Measurements from ENCODE around the gene CCL1. TPM values are rescaled to one million over a fixed set of nuclear protein-coding genes. Genes with fewer than 3 reads are reported as not detected.

CCL1 gene
- total and polyA plus RNA-seq, 2 experiments from 2014 or later = not detected

DNA sequence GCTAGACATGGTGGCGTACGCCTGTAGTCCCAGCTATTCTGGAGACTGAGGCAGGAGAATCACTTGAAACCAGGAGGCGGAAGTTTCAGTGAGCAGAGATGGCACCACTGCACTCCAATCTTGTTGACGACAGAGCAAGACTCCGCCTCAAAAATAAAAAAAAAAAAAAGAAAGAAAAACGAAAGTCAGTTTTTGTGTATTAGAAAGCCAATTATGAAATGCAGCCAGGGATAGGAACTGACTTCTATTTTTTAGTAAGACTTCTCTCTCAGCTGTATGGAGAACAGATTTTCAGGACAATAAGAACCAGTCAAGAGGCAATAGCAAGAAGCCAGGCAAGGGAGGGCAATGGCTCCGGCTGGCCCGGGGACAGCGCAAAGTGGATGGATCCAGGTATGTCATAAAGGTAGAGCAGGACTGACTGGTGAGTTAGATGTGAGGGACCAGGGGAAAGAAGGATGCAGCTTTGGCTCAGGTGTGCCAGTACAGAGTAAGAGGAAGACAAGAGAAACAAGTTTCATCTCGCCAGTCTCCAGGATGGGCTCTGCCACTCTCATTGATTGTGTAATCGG lies 12.5 kb upstream of the CCL1 start:
- Mint-ChIP-seq H3K4me3 (no peak overlapping the region), H3K36me3 (ENCODE audit: low read depth) (no peaks in the 10 kb centered on the region), H3K27ac (no peak overlapping the region), H3K27me3 (ENCODE audit: insufficient read depth, low read depth, poor library complexity) (no peaks in the 10 kb centered on the region), H3K4me1 (peaks cover 5% of the 10 kb centered on the region; the same call in 2 of the 3 replicates), H3K9me3 (no peaks in the 10 kb centered on the region)
- Histone ChIP-seq H3K36me3 (ENCODE audit: insufficient read depth) (no peaks in the 10 kb centered on the region), H3K4me2 (no peak overlapping the region), H3K9me2 (ENCODE audit: insufficient read depth) (0 out of 2 replicates have a peak, but pooled peaks cover 5% of the 10 kb centered on the region), H2AFZ (no peak overlapping the region), H3K4me1 (ENCODE audit: insufficient read depth) (peaks cover 3% of the 10 kb centered on the region; the same call in 1 of the 2 replicates), H3K4me3 (no peak overlapping the region), H3K79me2 (replicated peaks; ENCODE audit: insufficient read depth) (no peaks in the 10 kb centered on the region), H3F3A (replicated peaks; ENCODE audit: low read depth) (no peaks in the 10 kb centered on the region), H3K27me3 (ENCODE audit: insufficient read depth) (no peaks in the 10 kb centered on the region), H4K20me1 (replicated peaks; ENCODE audit: insufficient read depth) (no peaks in the 10 kb centered on the region), H3K27ac (ENCODE audit: low read depth) (no peak overlapping the region)
- no peak for ATAC-seq
- TF ChIP-seq ZNF114 (CRISPR knock-in tag; IDR thresholded peaks at IDR 0.05) (no peak), NANOG (IDR thresholded peaks at IDR 0.05; ENCODE audit: borderline replicate concordance) (no peak), EZH2phosphoT487 (IDR thresholded peaks at IDR 0.05; ENCODE audit: unreplicated experiment) (no peak), EZH2 (IDR thresholded peaks at IDR 0.05; ENCODE audit: low read depth, unreplicated experiment) (no peak), STAT1 (IDR thresholded peaks at IDR 0.05; ENCODE audit: unreplicated experiment) (no peak), JUNB (IDR thresholded peaks at IDR 0.05; ENCODE audit: unreplicated experiment) (no peak), ZNF331 (CRISPR knock-in tag; IDR thresholded peaks at IDR 0.05; ENCODE audit: low read depth) (no peak), POLR2AphosphoS5 (IDR thresholded peaks at IDR 0.05; ENCODE audit: low read depth) (no peak), CREB1 (CRISPR knock-in tag; IDR thresholded peaks at IDR 0.05; ENCODE audit: low read depth) (no peak)
- TF ChIP-seq, protein P1, sequence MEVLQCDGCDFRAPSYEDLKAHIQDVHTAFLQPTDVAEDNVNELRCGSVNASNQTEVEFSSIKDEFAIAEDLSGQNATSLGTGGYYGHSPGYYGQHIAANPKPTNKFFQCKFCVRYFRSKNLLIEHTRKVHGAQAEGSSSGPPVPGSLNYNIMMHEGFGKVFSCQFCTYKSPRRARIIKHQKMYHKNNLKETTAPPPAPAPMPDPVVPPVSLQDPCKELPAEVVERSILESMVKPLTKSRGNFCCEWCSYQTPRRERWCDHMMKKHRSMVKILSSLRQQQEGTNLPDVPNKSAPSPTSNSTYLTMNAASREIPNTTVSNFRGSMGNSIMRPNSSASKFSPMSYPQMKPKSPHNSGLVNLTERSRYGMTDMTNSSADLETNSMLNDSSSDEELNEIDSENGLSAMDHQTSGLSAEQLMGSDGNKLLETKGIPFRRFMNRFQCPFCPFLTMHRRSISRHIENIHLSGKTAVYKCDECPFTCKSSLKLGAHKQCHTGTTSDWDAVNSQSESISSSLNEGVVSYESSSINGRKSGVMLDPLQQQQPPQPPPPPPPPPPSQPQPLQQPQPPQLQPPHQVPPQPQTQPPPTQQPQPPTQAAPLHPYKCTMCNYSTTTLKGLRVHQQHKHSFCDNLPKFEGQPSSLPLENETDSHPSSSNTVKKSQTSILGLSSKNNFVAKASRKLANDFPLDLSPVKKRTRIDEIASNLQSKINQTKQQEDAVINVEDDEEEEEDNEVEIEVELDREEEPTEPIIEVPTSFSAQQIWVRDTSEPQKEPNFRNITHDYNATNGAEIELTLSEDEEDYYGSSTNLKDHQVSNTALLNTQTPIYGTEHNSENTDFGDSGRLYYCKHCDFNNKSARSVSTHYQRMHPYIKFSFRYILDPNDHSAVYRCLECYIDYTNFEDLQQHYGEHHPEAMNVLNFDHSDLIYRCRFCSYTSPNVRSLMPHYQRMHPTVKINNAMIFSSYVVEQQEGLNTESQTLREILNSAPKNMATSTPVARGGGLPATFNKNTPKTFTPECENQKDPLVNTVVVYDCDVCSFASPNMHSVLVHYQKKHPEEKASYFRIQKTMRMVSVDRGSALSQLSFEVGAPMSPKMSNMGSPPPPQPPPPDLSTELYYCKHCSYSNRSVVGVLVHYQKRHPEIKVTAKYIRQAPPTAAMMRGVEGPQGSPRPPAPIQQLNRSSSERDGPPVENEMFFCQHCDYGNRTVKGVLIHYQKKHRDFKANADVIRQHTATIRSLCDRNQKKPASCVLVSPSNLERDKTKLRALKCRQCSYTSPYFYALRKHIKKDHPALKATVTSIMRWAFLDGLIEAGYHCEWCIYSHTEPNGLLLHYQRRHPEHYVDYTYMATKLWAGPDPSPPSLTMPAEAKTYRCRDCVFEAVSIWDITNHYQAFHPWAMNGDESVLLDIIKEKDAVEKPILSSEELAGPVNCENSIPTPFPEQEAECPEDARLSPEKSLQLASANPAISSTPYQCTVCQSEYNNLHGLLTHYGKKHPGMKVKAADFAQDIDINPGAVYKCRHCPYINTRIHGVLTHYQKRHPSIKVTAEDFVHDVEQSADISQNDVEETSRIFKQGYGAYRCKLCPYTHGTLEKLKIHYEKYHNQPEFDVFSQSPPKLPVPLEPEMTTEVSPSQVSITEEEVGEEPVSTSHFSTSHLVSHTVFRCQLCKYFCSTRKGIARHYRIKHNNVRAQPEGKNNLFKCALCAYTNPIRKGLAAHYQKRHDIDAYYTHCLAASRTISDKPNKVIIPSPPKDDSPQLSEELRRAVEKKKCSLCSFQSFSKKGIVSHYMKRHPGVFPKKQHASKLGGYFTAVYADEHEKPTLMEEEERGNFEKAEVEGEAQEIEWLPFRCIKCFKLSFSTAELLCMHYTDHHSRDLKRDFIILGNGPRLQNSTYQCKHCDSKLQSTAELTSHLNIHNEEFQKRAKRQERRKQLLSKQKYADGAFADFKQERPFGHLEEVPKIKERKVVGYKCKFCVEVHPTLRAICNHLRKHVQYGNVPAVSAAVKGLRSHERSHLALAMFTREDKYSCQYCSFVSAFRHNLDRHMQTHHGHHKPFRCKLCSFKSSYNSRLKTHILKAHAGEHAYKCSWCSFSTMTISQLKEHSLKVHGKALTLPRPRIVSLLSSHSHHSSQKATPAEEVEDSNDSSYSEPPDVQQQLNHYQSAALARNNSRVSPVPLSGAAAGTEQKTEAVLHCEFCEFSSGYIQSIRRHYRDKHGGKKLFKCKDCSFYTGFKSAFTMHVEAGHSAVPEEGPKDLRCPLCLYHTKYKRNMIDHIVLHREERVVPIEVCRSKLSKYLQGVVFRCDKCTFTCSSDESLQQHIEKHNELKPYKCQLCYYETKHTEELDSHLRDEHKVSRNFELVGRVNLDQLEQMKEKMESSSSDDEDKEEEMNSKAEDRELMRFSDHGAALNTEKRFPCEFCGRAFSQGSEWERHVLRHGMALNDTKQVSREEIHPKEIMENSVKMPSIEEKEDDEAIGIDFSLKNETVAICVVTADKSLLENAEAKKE (CRISPR knock-in tag; IDR thresholded peaks at IDR 0.05) = no peak
- TF ChIP-seq, protein P2, sequence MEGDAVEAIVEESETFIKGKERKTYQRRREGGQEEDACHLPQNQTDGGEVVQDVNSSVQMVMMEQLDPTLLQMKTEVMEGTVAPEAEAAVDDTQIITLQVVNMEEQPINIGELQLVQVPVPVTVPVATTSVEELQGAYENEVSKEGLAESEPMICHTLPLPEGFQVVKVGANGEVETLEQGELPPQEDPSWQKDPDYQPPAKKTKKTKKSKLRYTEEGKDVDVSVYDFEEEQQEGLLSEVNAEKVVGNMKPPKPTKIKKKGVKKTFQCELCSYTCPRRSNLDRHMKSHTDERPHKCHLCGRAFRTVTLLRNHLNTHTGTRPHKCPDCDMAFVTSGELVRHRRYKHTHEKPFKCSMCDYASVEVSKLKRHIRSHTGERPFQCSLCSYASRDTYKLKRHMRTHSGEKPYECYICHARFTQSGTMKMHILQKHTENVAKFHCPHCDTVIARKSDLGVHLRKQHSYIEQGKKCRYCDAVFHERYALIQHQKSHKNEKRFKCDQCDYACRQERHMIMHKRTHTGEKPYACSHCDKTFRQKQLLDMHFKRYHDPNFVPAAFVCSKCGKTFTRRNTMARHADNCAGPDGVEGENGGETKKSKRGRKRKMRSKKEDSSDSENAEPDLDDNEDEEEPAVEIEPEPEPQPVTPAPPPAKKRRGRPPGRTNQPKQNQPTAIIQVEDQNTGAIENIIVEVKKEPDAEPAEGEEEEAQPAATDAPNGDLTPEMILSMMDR (conservative IDR thresholded peaks at IDR 0.05; ENCODE audit: low read depth in 2 of 2) = no peak
- TF ChIP-seq, protein P3, sequence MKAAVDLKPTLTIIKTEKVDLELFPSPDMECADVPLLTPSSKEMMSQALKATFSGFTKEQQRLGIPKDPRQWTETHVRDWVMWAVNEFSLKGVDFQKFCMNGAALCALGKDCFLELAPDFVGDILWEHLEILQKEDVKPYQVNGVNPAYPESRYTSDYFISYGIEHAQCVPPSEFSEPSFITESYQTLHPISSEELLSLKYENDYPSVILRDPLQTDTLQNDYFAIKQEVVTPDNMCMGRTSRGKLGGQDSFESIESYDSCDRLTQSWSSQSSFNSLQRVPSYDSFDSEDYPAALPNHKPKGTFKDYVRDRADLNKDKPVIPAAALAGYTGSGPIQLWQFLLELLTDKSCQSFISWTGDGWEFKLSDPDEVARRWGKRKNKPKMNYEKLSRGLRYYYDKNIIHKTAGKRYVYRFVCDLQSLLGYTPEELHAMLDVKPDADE (IDR thresholded peaks at IDR 0.05) = no peak
- TF ChIP-seq, protein P4, sequence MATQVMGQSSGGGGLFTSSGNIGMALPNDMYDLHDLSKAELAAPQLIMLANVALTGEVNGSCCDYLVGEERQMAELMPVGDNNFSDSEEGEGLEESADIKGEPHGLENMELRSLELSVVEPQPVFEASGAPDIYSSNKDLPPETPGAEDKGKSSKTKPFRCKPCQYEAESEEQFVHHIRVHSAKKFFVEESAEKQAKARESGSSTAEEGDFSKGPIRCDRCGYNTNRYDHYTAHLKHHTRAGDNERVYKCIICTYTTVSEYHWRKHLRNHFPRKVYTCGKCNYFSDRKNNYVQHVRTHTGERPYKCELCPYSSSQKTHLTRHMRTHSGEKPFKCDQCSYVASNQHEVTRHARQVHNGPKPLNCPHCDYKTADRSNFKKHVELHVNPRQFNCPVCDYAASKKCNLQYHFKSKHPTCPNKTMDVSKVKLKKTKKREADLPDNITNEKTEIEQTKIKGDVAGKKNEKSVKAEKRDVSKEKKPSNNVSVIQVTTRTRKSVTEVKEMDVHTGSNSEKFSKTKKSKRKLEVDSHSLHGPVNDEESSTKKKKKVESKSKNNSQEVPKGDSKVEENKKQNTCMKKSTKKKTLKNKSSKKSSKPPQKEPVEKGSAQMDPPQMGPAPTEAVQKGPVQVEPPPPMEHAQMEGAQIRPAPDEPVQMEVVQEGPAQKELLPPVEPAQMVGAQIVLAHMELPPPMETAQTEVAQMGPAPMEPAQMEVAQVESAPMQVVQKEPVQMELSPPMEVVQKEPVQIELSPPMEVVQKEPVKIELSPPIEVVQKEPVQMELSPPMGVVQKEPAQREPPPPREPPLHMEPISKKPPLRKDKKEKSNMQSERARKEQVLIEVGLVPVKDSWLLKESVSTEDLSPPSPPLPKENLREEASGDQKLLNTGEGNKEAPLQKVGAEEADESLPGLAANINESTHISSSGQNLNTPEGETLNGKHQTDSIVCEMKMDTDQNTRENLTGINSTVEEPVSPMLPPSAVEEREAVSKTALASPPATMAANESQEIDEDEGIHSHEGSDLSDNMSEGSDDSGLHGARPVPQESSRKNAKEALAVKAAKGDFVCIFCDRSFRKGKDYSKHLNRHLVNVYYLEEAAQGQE (IDR thresholded peaks at IDR 0.05; ENCODE audit: unreplicated experiment) = no peak
- no peak for DNase-seq (ENCODE audit: low spot score)
